AG09319 (cell line): ENCODE results near the gene MARS1.

Experiments used
- DNase-seq: peaks from one replicate; pipeline ENCODE4 v3.0.0-alpha.2; 2010; ENCODE audit warnings: low read depth; ENCODE audit errors: extremely low read depth
- CTCF ChIP-seq: IDR thresholded peaks from 2 replicates; pipeline ENCODE4 v1.5.1; 2011; ENCODE audit warnings: low read depth, mild to moderate bottlenecking, inconsistent platforms, low read length, moderate library complexity

Gene MARS1

GRCh38 chr12:57535764-57536596, 48.1 kb downstream of the MARS1 start:
- no peak for TF ChIP-seq CTCF
- no peak for DNase-seq

- DNase-seq: no peak
- TF ChIP-seq CTCF: no peak
These were observed 48.7 kb downstream of the MARS1 start for GRCh38 chr12:57536597-57536942.

GRCh38 chr12:57539134-57539768, 51.4 kb downstream of the MARS1 start:
- no peak for TF ChIP-seq CTCF
- DNase-seq: no peak

- TF ChIP-seq CTCF: no peak
- no peak for DNase-seq
These were observed 53.1 kb downstream of the MARS1 start for GRCh38 chr12:57541001-57541400.

GRCh38 chr12:57541717-57542116, 53.8 kb downstream of the MARS1 start:
- no peak for TF ChIP-seq CTCF
- no peak for DNase-seq

GRCh38 chr12:57543581-57543980, 55.7 kb downstream of the MARS1 start:
- TF ChIP-seq CTCF: no peak
- DNase-seq: no peak

- no peak for DNase-seq
- no peak for TF ChIP-seq CTCF
These were observed 58.1 kb downstream of the MARS1 start for GRCh38 chr12:57545809-57546437.
